ENCODE data around the gene DNMBP.

DNMBP gene

GRCh38 chr10:100009793-100010676, at the start of gene DNMBP:
TSS of gene DNMBP (minus strand) at chr10:100009947. CDS start at chr10:99972124, 37,823 bp downstream.
- peak; percentile 87 for DNase-seq

GRCh38 chr10:100057948-100058347, 48.2 kb upstream of the DNMBP start:
- DNase-seq = no peak

- no peak for DNase-seq
Observed at GRCh38 chr10:100053686-100054460, 44.1 kb upstream of the DNMBP start.

GRCh38 chr10:100046021-100046486, 36.3 kb upstream of the DNMBP start:
- peak; percentile 92 to 94 for DNase-seq

- no peak for DNase-seq
Observed at GRCh38 chr10:100045592-100045991, 35.8 kb upstream of the DNMBP start.

- peak; percentile 29 to 30 for DNase-seq
Observed at GRCh38 chr10:100043796-100044195, 34.0 kb upstream of the DNMBP start.

- DNase-seq = no peak
Observed at GRCh38 chr10:100043344-100043743, 33.6 kb upstream of the DNMBP start.

GRCh38 chr10:100041306-100042002, 31.7 kb upstream of the DNMBP start:
- DNase-seq = no peak

GRCh38 chr10:100038561-100039071, 28.9 kb upstream of the DNMBP start:
- no peak for DNase-seq

- DNase-seq = no peak
Observed at GRCh38 chr10:100037758-100038315, 28.1 kb upstream of the DNMBP start.

GRCh38 chr10:100036850-100037249, 27.1 kb upstream of the DNMBP start:
- no peak for DNase-seq

GRCh38 chr10:100033766-100034418, 24.1 kb upstream of the DNMBP start:
- DNase-seq = no peak

- no peak for DNase-seq
Observed at GRCh38 chr10:100027416-100027815, 17.7 kb upstream of the DNMBP start.

- DNase-seq = no peak
Observed at GRCh38 chr10:100025576-100025975, 15.8 kb upstream of the DNMBP start.

- no peak for DNase-seq
Observed at GRCh38 chr10:100024748-100025147, 15.0 kb upstream of the DNMBP start.

GRCh38 chr10:100022403-100022802, 12.7 kb upstream of the DNMBP start:
- DNase-seq = no peak

GRCh38 chr10:100021322-100021721, 11.6 kb upstream of the DNMBP start:
- no peak for DNase-seq

- DNase-seq = no peak
Observed at GRCh38 chr10:100020886-100021253, 11.1 kb upstream of the DNMBP start.

GRCh38 chr10:100020142-100020885, 10.6 kb upstream of the DNMBP start:
- DNase-seq = no peak

GRCh38 chr10:100019787-100020141, 10.0 kb upstream of the DNMBP start:
- no peak for DNase-seq

- no peak for DNase-seq
Observed at GRCh38 chr10:100014071-100014762, 4.5 kb upstream of the DNMBP start.

All from Kasumi-1 (cell line).